Skin epidermis (tissue), 12 donors: ENCODE data around the gene NPEPPS.

Experiments used
- H3K27ac ChIP-seq, 21 experiments: fragments of 200-600 bp; sonication (generic) in 11 of 21; one replicate each; pipeline ENCODE4 v1.5.0; 2020; ENCODE audit warnings: mild to moderate bottlenecking in 3 of 21, inconsistent platforms in 2 of 21, moderate library complexity in 2 of 21
- H3K4me3 ChIP-seq, 7 experiments: fragments of 200-600 bp; sonication (generic) in 2 of 7; one replicate each; pipeline ENCODE4 v1.5.0; 2020; ENCODE audit warnings: inconsistent platforms in 2 of 7, mild to moderate bottlenecking in 2 of 7, moderate library complexity in 1 of 7

Gene NPEPPS

DNA sequence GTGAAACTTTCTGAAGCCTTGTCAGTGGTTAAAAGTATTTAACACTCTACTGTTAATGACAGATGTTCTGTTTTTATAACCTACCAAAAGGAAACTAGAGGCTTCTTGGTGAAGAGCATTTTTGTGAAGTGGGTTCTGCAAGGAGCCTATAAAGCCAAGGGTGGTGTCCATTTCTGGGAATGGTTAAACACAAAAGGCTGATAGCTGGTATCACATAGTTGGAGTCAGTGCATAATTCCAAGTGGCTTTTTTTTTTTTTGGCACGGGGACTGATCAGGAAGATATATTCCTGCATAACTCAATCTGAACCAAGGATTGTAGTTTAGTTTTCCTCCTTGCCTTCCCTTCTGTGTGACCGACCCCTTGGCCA, 91.3 kb downstream of the NPEPPS start:
- Histone ChIP-seq H3K4me3 (no peak overlapping the region), H3K27ac (peak overlapping the region in 9 of 21 experiments; percentile 16 to 54 (median 23))

DNA sequence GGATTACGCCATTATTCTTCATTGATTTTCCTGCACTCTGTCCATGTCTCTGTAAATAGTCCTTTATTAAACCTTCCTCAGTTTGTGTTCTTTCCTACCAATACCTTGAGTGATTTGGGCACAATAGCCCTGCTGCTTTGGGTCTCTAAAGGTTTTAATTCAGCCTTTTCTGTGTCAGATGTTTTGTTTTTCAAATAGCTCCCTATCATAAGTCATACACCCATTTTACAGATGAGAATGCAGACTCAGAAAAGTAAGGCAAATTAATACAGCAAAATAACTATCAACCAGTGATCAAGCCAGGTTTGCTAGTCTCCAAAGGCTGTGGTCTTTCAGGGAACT, 93.8 kb downstream of the NPEPPS start:
- Histone ChIP-seq H3K27ac (no peak overlapping the region), H3K4me3 (no peak overlapping the region)

DNA sequence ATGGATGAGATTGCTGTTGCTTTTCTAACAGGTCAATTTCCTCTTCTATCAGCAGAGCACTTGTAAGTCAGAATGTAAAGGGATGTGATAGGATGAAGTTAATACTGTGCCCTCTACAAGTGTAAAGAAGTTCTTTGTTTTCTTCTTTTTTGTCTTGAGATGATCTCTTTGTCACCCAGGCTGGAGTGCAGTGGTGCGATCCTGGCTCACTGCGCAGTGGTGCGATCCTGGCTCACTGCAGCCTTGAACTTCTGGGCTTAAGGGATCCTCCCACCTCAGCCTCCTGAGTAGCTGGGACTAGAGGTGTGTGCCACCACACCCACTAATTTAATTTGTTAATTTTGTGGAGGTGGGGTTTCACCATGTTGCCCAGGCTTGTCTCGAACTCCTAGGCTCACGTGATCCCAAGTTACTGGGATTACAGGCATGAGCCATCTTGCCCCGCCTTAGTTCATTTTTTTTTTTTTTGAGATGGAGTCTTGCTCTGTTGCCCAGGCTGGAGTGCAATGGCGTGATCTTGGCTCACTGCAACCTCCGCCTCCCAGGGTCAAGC, 97.2 kb downstream of the NPEPPS start:
- H3K4me3 ChIP-seq = no peak overlapping the region
- no peak overlapping the region for H3K27ac ChIP-seq

DNA sequence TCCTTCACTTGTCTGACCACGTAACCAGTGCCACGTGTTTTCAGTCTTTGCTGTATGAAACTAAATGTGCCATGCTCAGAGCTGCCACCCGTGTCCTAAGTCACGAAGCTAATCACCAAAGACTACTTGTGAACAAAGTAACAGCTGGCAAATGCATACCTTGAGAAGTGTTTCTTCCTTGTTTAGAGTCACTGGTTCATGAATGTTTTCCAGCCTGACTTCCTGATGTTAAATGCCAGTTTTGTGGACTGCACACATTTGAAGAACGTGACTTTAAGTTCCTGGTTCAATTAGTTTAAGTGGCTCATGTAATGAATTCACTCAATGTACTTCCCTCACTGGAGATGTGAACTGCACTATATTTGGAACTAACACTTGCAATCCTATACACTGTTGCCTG, 98.9 kb downstream of the NPEPPS start:
- Histone ChIP-seq H3K27ac (no peak overlapping the region), H3K4me3 (no peak overlapping the region)

DNA sequence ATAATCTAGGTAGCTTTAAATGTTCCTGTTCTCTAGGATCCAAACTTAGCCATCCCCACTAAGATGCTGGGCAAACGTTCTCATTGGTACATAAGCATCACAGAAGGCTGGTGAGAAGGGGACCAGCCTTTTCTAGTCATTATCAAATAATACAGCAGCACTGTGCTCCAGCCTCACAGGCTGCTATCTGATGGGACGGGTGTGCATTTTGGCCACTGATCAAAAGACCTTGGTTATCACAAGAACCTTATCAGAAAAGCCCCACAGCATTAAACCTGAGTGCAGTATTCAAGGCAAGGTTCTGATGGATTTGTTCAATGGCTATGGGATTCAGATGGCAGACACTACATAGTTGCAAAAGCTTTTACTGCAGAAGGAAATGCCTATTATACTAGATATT, 99.7 kb downstream of the NPEPPS start:
- no peak overlapping the region for H3K27ac ChIP-seq
- no peak overlapping the region for H3K4me3 ChIP-seq

DNA sequence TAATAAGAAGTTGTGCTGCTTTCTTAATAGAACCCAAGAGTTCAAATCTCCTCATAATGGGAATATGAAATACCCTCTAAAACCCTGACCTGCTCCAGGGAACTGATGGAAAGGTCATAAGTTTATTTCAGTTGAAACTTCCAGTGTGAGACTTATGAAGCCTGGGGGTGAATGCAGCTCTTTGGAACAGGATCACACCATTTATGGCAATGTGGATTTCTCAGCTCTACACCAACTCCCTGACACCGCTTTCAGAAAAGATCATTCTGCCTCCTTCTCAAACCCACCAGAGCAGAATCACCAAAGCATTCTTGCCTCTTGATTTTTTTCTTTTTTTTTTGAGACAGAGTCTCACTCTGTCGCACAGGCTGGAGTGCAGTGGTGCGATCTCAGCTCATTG, 102.1 kb downstream of the NPEPPS start:
- Histone ChIP-seq H3K4me3 (no peak overlapping the region), H3K27ac (no peak overlapping the region)

DNA sequence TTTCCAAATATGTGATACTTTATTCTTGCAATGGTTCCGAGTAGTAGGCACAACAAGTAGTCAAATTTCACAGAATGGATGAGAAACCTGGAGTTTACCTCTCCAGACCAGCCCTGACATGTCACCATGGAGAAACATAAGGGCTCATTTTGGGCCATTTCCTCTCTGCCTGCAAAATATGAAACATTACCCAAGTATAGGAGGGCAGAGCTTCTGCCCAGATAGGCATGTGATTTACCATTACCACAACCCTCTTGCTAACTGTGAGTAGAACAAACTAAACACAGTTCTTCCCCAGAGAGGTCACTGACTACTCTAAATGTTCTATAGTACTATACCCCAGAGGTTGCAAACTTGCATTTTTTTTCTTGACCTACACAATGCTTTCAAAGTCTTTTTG, 103.1 kb downstream of the NPEPPS start:
- Histone ChIP-seq H3K27ac (no peak overlapping the region), H3K4me3 (no peak overlapping the region)

DNA sequence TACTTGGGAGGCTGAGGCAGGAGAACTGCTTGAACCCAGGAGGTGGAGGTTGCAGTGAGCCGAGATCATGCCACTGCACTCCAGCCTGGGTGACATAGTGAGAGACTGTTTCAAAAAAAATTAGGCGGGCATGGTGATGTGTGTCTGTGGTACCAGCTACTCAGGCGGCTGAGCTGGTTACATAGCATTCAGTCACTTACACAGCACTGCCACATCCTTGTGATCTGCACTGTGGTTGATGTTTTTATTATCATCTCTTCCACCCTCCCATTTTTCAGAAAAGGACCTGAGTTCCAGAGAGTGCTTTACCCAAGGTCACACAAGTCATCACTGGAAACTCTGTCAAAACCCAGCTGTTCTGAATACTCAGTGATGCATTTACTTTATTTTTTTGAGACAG, 104.0 kb downstream of the NPEPPS start:
- Histone ChIP-seq H3K4me3 (no peak overlapping the region), H3K27ac (no peak overlapping the region)

DNA sequence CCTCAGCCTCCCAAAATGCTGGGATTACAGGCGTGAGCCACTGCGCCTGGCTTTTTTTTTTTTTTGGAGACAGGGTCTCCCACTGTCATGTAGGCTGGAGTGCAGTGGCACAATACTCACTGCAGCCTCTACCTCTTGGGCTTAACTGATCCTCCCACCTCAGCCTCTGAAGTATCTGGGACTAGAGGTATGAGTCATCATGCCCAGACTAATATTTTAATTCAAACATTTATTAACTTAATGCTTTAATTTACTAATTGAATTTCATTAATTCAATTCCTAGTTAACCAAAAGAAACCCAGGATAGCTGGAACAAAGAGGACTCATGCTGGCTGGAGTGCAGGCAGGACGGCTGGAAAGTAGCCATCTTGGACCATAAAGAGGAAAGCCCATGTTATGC, 104.8 kb downstream of the NPEPPS start:
- Histone ChIP-seq H3K27ac (no peak overlapping the region), H3K4me3 (no peak overlapping the region)

DNA sequence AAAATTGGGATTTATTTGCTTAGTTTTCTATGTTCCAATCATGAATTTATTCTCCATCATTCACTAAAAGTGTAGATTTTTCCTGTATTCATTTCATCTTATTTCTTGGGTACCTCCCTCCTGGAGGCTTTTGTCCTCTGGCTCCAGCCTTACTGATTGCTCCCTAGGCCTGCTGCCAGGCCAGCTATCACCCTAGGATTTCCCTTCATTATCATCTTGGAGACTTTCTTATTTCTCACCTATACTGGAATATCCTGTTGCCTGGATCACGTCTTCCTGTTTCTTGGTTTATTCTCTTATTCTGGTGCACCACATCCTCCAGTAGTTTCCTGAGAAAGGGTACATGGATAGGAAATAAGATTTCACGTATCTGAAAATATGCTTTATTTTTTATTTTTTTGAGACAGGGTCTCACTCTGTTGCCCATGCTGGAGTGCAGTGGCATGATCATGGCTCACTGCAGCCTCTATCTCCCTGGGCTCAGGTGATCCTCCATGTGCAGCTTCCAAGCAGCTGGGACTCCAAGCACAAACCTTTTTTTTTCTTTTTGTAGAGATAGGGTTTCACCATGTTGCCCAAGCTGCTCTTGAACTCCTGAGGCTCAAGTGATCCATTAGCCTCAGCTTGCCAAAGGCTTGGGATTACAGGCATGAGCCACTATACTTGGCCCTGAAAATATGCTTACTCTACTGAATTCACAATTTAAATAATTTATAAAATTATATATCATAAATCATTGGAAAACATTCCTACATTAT, 105.5 kb downstream of the NPEPPS start:
- Histone ChIP-seq H3K27ac (no peak overlapping the region), H3K4me3 (no peak overlapping the region)

DNA sequence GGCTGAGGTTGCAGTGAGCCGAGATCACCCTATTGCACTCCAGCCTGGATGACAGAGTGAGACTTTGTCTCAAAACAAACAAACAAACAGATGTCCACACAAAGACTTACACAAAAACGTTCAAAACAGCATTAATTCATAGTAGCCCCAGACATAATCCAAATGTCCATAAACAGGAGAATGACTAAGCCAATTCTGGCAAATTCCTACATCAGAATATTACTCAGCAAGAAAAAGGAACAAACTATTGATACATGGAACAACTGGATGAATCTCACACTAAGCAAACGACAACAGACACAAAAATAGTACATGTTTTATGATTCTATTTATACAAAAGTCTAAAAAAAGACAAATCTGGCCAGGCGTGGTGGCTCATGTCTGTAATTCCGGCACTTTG, 108.0 kb downstream of the NPEPPS start:
- Histone ChIP-seq H3K4me3 (no peak overlapping the region), H3K27ac (no peak overlapping the region)

DNA sequence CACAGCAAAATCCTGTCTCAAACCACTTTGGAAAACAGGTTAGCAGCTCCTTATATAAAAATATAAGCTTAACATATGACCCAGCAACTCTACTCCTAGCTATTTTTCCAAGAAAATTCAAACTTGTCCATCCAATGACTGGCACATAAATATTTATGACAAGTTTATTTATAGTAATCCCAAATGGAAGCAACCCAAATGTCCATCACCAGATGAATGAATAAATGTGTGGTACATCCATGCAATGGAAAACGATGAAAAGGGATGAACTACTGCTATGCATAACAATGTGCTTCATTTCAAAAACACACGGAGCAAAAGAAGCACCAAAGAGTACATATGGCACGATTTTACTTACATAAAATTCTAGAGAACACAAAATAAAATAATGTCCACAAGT, 109.2 kb downstream of the NPEPPS start:
- H3K27ac ChIP-seq = no peak overlapping the region
- H3K4me3 ChIP-seq = no peak overlapping the region

DNA sequence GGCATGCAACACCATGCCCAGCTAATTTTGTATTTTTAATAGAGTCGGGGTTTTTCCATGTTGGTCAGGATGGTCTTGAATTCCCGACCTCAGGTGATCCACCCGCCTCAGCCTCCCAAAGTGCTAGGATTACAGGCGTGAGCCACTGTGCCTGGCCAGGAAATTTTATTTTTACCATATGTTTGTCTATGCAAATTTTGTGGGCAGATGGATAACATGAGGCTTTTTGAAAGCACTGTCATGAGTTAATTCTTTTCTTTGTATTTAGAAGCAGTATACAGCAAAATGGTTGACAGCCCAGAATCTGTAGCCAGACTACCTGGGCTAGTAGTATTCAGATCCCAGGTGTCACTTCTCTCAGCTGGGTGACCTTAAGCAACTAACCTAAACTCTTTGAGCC, 110.3 kb downstream of the NPEPPS start:
- Histone ChIP-seq H3K27ac (no peak overlapping the region), H3K4me3 (no peak overlapping the region)

DNA sequence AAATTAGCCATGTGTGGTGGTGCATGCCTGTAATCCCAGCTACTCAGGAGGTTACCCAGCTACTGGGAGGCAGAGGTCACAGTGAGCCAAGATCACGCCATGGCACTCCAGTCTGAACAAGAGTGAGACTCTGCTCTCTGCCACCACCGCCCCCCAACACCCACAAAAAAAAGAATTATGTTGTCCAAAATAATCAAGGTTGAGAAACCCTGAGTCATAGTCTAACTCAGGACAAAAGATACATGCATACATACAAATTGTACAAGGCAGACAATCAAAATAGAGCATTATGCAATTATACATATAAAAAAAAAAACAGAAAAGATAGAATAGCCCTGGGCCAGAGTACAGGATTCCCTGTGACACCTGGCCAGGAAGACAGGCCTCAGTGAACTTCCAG, 112.2 kb downstream of the NPEPPS start:
- no peak overlapping the region for H3K27ac ChIP-seq
- no peak overlapping the region for H3K4me3 ChIP-seq

DNA sequence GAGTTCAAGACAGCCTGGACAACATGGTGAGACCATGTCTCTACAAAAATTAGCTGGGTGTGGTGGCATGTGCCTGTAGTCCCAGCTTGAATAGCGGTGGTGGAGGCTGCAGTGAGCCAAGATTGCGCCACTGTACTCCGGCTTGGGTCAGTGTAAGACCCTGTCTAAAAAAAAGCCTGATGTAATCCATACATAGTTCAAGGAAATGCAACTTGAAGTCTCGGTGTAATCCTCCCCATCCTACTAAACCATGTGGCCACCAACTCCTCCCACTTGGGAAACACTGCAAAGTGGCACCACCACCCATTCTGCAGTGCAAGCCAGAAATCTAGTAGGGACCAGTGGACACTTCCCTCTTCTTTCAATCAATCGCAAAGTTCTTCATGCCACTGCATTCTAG, 113.4 kb downstream of the NPEPPS start:
- Histone ChIP-seq H3K4me3 (no peak overlapping the region), H3K27ac (no peak overlapping the region)

DNA sequence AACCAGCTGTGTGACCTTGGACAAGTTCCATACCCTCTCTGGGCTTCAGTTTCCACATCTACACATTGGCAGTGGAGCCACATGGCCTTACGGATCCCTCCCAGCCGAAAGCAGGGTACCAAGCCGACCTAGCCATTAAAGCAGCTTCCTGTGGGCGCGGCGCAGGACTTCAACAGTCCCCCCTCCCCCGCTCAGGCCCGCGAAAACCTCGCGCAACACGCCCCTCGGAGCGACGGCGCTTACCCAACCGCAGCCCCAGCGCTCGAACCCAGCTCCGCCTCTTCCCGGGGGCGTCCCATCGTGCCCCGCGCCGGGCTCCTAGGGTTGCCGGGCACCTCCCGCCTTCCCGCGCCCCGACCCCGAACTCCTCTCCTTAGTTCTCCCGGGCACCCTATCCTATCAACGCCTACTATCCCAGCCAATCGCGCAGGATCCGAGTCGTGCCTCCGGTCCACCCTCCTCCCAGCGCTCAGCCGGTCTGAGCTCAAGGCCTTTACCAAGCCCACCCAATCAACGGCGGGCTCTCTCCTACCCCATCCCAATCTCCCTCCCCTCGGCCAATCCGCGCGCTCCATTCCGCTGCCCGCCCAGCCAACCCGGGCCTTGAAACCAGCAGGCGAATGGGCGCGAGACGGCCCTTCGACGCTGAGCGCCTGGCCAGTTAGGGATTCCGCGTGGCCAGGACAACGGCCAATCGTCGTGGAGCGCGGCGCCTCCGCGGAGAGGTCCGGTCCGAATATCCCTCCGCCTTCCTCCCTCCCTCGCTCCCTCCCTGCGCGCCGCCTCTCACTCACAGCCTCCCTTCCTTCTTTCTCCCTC, 118.5 kb downstream of the NPEPPS start, which contains the start of gene KPNB1:
Gene KPNB1 (plus strand): TSS at position 767 of the 819 bp plus-strand sequence. CDS start 326 bp downstream, outside the sequence.
- Histone ChIP-seq H3K4me3 (peak within 1 kb of the TSS; percentile 79 to 98 (median 87)), H3K27ac (peak within 1 kb of the TSS; percentile 77 to 96 (median 92))

DNA sequence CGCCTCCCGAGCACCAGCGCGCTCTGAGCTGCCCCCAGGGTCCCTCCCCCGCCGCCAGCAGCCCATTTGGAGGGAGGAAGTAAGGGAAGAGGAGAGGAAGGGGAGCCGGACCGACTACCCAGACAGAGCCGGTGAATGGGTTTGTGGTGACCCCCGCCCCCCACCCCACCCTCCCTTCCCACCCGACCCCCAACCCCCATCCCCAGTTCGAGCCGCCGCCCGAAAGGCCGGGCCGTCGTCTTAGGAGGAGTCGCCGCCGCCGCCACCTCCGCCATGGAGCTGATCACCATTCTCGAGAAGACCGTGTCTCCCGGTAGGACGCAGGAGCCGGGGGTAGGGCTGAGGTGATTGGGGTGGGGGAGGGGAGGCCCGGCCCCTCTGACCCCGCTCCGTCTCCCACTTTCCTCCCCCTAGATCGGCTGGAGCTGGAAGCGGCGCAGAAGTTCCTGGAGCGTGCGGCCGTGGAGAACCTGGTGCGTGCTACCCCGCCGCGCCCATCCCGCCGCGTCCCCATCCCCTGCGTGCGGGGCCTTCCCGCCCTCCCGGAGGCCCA, 119.1 kb downstream of the NPEPPS start:
- peak overlapping the region; percentile 77 to 96 (median 92) for H3K27ac ChIP-seq
- peak overlapping the region; percentile 79 to 98 (median 87) for H3K4me3 ChIP-seq

DNA sequence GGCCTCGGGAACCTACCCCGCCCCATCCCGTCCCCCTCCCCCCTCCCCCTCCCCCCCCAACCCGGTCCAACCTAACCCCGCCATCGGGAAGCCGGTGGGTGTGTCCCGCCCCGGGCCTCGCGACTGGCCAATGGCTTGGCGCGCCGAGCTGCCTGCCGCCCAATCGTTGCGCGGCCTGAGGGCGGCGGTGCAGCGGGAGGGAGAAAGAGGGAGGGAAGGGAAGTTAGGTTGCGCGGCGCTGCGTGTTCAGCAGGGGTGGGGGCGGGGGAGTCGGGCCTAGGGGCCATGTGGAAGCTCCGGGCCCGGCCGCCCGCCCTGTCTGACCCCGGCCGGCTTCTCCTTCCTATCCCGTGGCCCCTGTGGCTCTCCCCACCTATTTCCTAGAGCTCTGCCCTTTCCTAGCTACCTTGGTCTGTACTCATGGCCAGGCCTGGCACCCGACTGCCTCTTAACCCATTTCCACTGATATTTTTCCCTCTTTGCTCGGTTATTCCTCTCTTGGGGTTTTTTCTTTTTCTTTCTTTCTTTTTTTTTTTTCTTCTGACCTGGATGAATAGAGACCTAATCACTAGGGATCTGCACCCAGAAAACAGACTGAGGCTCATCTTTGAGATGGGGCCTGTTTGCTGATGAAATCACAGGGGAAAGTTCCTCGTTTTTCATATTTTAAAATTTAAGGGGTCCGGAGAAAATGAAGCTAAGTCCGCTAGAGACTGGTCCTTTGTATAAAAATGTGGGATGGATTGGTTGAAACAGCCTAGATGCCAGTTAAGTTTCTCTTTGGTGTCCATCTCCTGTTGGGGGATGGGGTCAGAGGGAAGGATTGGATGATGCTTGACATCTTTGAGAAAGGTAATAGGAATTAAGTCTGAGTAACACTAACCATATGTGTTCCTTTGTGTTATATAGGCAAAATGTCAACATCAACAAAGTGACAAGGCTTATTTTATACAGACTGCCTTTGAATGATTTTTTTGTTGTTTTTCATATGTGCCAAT, 119.9 kb downstream of the NPEPPS start:
- H3K4me3 ChIP-seq = peak overlapping the region; percentile 79 to 98 (median 87)
- H3K27ac ChIP-seq = peak overlapping the region; percentile 27 to 96 (median 92)

DNA sequence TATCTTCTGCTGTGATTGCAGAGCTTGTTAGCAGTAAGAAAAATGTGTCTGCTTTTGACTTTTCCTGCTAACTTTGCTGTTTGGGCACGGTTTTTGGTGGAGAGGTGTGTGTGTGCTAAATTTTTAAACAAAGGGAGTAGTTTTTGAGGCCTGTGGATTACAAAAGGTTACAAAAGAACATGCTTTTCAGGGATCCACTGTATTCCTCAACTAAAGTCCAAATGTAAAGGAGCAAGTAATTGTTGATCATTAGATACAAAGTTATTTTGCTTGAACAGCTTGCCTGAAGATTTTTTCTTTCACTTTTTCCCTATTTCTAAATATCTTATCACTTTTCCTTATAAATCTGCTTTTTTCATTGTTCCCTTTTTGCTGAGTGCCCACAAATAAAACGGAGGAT, 120.8 kb downstream of the NPEPPS start:
- no peak overlapping the region for H3K4me3 ChIP-seq
- H3K27ac ChIP-seq = peak overlapping the region in 1 of 21 experiments; percentile 94
